IMR-90 (cell line): ENCODE results near the gene HADHA.

Experiments used
- BHLHE40 ChIP-seq: fragments of 150-350 bp; IDR thresholded peaks from 2 replicates; pipeline ENCODE4 v1.6.1; 2016; ENCODE audit warnings: mild to moderate bottlenecking, low read depth, low read length
- CTCF ChIP-seq: conservative IDR thresholded peaks from 2 replicates; pipeline ENCODE4 v1.5.1; 2012; ENCODE audit warnings: mild to moderate bottlenecking, low read depth, low read length, improper control_type of control experiment
- ELK1 ChIP-seq: fragments of 150-350 bp; IDR thresholded peaks from 2 replicates; pipeline ENCODE4 v1.6.1; 2016; ENCODE audit warnings: low read depth, mild to moderate bottlenecking, low read length, moderate library complexity, borderline replicate concordance
- MAFK ChIP-seq: IDR thresholded peaks from 2 replicates; pipeline ENCODE4 v1.6.1; 2012; ENCODE audit warnings: low read depth, low read length, improper control_type of control experiment
- POLR2A ChIP-seq: IDR thresholded peaks from 2 replicates; pipeline ENCODE4 v1.6.1; 2012; ENCODE audit warnings: mild to moderate bottlenecking, low read depth, low read length

DNA sequence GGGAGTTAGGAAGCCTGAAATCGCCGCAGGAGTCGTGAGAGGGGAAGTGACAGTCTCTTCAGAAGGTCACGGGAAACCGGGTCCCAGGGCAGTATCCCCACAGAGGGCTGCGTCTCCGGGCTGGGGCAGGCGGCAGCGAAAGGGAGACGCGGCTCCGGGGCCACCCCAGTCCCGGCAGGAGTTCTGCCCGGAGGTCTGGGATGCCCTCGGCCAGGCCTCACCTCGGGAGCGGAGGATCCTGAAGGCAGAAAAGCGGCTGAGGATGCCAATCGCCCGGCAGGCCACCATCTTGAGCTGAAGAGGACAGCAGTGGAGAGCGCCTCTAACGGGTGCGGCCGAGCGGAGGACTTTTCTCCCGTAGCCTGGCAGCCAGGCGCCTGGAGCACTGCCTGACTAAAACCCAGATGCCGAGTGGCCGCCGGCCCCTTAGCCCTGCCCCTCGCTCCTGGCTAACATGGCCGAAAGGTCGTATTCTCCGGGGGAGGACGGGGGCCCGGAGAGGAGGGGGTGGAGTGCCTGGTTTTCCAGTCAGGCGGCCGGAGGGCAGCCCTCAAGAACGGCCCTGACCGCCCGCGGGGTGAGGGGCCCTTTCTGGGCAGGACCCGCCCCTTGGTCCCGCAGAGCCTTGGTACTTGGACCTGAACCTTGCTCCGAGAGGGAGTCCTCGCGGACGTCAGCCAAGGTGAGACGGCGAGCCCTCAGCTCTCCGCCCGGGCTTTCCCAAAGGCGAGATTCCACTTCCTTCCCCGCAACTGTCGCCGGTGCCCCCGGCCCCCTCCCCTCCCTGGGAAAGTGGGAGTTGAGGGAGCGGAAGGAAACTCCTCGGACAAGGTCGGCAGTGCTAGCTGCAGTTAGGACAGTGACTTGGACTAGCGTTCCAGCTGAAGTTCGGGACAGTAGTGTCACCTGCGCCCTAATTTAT lies at the start of gene HADHA, which contains the start of gene HADHB:
- TF ChIP-seq MAFK (no peak), CTCF (0 out of 2 replicates have a peak, but pooled peaks have one; percentile 21), POLR2A (peak; percentile 87), ELK1 (no peak), BHLHE40 (no peak)
